ENCODE data around the gene RGS10.

- TF ChIP-seq POLR2A (IDR thresholded peaks at IDR 0.05; ENCODE audit: low read length) (peak; percentile 55), GATA1 (IDR thresholded peaks at IDR 0.05; ENCODE audit: low read depth, low read length) (peak; percentile 35)
Measured at GRCh38 chr10:119538632-119539358, 3.7 kb downstream of the RGS10 start.
